Amniotic stem cell (primary cell): ENCODE data around the gene RXFP1.
"Not testable (repeated sequence)": the region's sequence is repeated elsewhere in the genome, so short reads cannot be mapped to it uniquely, and the experiment has no call there.

Source experiments
- DNase-seq: peaks from one replicate; lab custom pipeline; 2025; lab: John Stamatoyannopoulos, UW

RXFP1 gene

GRCh38 chr4:158617956-158618355 is 96.3 kb downstream of the RXFP1 start:
- no peak for DNase-seq

- DNase-seq, result no peak
Measured at GRCh38 chr4:158621729-158622128, 100.0 kb downstream of the RXFP1 start.

- DNase-seq, result no peak
Measured at GRCh38 chr4:158622251-158622650, 100.6 kb downstream of the RXFP1 start.

GRCh38 chr4:158624889-158625478 is 103.3 kb downstream of the RXFP1 start:
- DNase-seq, result peak; percentile 41

- no peak for DNase-seq
Measured at GRCh38 chr4:158625544-158625943, 103.9 kb downstream of the RXFP1 start.

- peak; percentile 24 for DNase-seq
Measured at GRCh38 chr4:158630893-158631292, 109.2 kb downstream of the RXFP1 start.

- DNase-seq, result no peak
Measured at GRCh38 chr4:158636619-158637018, 114.9 kb downstream of the RXFP1 start.

GRCh38 chr4:158644356-158644755 is 122.7 kb downstream of the RXFP1 start:
- no peak for DNase-seq

- no peak for DNase-seq
Measured at GRCh38 chr4:158644760-158645159, 123.1 kb downstream of the RXFP1 start.

GRCh38 chr4:158649111-158649680 is 127.5 kb downstream of the RXFP1 start:
- DNase-seq, result no peak

- DNase-seq, result no peak
Measured at GRCh38 chr4:158652920-158653319, 131.2 kb downstream of the RXFP1 start.

GRCh38 chr4:158656439-158656838 is 134.8 kb downstream of the RXFP1 start:
- DNase-seq, result no peak

- no peak for DNase-seq
Measured at GRCh38 chr4:158657291-158657690, 135.6 kb downstream of the RXFP1 start.

- not testable (repeated sequence) for DNase-seq
Measured at GRCh38 chr4:158663255-158663654, 141.6 kb downstream of the RXFP1 start.

GRCh38 chr4:158663707-158664625 is 142.3 kb downstream of the RXFP1 start:
- DNase-seq, result not testable (repeated sequence)

- no peak for DNase-seq
Measured at GRCh38 chr4:158664806-158665205, 143.1 kb downstream of the RXFP1 start.

- no peak for DNase-seq
Measured at GRCh38 chr4:158666892-158667291, 145.2 kb downstream of the RXFP1 start.

- DNase-seq, result no peak
Measured at GRCh38 chr4:158667651-158668198, 146.0 kb downstream of the RXFP1 start.

GRCh38 chr4:158669310-158669709 is 147.6 kb downstream of the RXFP1 start:
- no peak for DNase-seq

- DNase-seq, result peak; percentile 68
Measured at GRCh38 chr4:158670975-158671664, 149.4 kb downstream of the RXFP1 start.

- DNase-seq, result no peak
Measured at GRCh38 chr4:158671665-158671914, 149.9 kb downstream of the RXFP1 start, which contains the start of gene C4orf46. C4orf46 (minus strand) TSS chr4:158671887; CDS start chr4:158671801, 86 bp downstream.
